Measurements from ENCODE around the gene NOXRED1.

DNA sequence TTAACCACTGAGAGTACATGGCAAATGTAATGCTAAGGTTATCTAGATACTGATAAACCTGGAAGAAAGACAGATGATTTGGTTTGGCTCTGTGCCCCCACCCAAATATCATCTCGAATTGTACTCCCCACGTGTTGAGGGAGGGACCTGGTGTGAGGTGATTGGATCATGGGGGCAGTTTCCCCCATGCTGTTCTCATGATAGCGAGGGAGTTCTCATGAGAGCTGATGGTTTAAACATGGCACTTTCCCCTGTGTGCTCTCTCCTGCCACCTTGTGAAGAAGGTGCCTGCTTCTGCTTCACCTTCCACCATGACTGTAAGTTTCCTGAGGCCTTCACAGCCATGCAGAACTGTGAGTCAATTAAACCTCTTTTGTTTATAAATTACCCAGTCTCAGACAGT lies 14.2 kb downstream of the NOXRED1 start:
- TF ChIP-seq TAF1 (IDR thresholded peaks at IDR 0.05; ENCODE audit: low read depth) (no peak), CREB1 (IDR thresholded peaks at IDR 0.05; ENCODE audit: low read depth) (no peak), EP300 (IDR thresholded peaks at IDR 0.05; ENCODE audit: borderline replicate concordance) (no peak), YY1 (IDR thresholded peaks at IDR 0.05; ENCODE audit: low read depth) (no peak), FOXM1 (IDR thresholded peaks at IDR 0.05; ENCODE audit: borderline replicate concordance, low read depth) (no peak)
- TF ChIP-seq, protein P1, sequence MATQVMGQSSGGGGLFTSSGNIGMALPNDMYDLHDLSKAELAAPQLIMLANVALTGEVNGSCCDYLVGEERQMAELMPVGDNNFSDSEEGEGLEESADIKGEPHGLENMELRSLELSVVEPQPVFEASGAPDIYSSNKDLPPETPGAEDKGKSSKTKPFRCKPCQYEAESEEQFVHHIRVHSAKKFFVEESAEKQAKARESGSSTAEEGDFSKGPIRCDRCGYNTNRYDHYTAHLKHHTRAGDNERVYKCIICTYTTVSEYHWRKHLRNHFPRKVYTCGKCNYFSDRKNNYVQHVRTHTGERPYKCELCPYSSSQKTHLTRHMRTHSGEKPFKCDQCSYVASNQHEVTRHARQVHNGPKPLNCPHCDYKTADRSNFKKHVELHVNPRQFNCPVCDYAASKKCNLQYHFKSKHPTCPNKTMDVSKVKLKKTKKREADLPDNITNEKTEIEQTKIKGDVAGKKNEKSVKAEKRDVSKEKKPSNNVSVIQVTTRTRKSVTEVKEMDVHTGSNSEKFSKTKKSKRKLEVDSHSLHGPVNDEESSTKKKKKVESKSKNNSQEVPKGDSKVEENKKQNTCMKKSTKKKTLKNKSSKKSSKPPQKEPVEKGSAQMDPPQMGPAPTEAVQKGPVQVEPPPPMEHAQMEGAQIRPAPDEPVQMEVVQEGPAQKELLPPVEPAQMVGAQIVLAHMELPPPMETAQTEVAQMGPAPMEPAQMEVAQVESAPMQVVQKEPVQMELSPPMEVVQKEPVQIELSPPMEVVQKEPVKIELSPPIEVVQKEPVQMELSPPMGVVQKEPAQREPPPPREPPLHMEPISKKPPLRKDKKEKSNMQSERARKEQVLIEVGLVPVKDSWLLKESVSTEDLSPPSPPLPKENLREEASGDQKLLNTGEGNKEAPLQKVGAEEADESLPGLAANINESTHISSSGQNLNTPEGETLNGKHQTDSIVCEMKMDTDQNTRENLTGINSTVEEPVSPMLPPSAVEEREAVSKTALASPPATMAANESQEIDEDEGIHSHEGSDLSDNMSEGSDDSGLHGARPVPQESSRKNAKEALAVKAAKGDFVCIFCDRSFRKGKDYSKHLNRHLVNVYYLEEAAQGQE (IDR thresholded peaks at IDR 0.05; ENCODE audit: low read depth), result no peak
- TF ChIP-seq, protein P2, sequence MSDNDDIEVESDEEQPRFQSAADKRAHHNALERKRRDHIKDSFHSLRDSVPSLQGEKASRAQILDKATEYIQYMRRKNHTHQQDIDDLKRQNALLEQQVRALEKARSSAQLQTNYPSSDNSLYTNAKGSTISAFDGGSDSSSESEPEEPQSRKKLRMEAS (IDR thresholded peaks at IDR 0.05), result no peak
- TF ChIP-seq, protein P3, sequence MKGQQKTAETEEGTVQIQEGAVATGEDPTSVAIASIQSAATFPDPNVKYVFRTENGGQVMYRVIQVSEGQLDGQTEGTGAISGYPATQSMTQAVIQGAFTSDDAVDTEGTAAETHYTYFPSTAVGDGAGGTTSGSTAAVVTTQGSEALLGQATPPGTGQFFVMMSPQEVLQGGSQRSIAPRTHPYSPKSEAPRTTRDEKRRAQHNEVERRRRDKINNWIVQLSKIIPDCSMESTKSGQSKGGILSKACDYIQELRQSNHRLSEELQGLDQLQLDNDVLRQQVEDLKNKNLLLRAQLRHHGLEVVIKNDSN (IDR thresholded peaks at IDR 0.05), result no peak
